HepG2 (cell line): Measurements from ENCODE around the gene HS3ST3A1. TPM values are rescaled to one million over a fixed set of nuclear protein-coding genes. Genes with fewer than 3 reads are reported as not detected.
A peak's percentile ranks its signal among the peaks of the same experiment; 100 is the strongest.

Experiments
- ATAC-seq: fragments of 200-7000 bp; cut with Tn5 transposase; 3 replicates; pipeline ENCODE4 v1.9.1; 2020; ENCODE audit warnings: mild to moderate bottlenecking, moderate library complexity
- BruUV-seq: library from RNA; stranded (reverse); fragments of 400-500 nt; replicated peaks from 2 replicates; lab custom pipeline; 2021; lab: Mats Ljungman, UMichigan
- CTCF ChIA-PET: fragments of 300-600 bp; formaldehyde crosslinking; extraction: SDS; loops from one replicate; lab custom pipeline; 2021; ENCODE audit warnings: low total read pairs, inconsistent platforms, low intra/inter-chr PET ratio; lab: Yijun Ruan, JAX
- POLR2A ChIA-PET: fragments of 350-600 bp; sonication (Branson Sonifier 250); formaldehyde crosslinking; loops from one replicate; lab custom pipeline; 2020; ENCODE audit warnings: antibody characterized with exemption, inconsistent platforms; lab: Yijun Ruan, JAX
- DNase-seq: peaks from one replicate; pipeline ENCODE4 v3.0.0-alpha.2; 2015; ENCODE audit warnings: low spot score
- FAIRE-seq: peaks from 3 replicates; lab custom pipeline; 2011; peaks lifted over from hg19 to GRCh38; lab: Jason Lieb, UNC
- H2AFZ ChIP-seq: one replicate; pipeline ENCODE4 v1.6.1; 2011; ENCODE audit warnings: low read length, inconsistent platforms
- H3K27ac ChIP-seq: fragments of 300-600 bp; 3 replicates; pipeline ENCODE4 v1.8.0; 2011; ENCODE audit warnings: mixed run types, mild to moderate bottlenecking, mixed read lengths, low read length, inconsistent platforms; ENCODE audit not compliant: insufficient read depth; ENCODE audit errors: extremely low read length
- H3K27me3 ChIP-seq, 2 experiments: fragments of 200-600 bp in 1 of 2; 2 replicates in 1 of 2; 3 replicates in 1 of 2; pipeline versions ENCODE4 v1.6.0 to v1.8.0; 2011; ENCODE audit warnings: low read length in 2 of 2, mild to moderate bottlenecking in 2 of 2, moderate library complexity in 2 of 2, inconsistent platforms in 1 of 2; ENCODE audit not compliant: insufficient read depth in 2 of 2, control insufficient read depth in 1 of 2
- H3K36me3 ChIP-seq, 2 experiments: fragments of 200-600 bp in 1 of 2; replicated peaks in 1 of 2; 2 replicates in 1 of 2; 3 replicates in 1 of 2; pipeline versions ENCODE4 v1.5.1 to v1.8.0; 2011; ENCODE audit warnings: low read length in 2 of 2, inconsistent platforms in 1 of 2; ENCODE audit not compliant: insufficient read depth in 2 of 2, control insufficient read depth in 1 of 2
- H3K4me1 ChIP-seq: 2 replicates; pipeline ENCODE4 v1.5.1; 2012; ENCODE audit warnings: low read length, inconsistent platforms; ENCODE audit not compliant: insufficient read depth
- H3K4me2 ChIP-seq: 2 replicates; pipeline ENCODE4 v1.6.0; 2011; ENCODE audit warnings: low read depth, low read length, inconsistent platforms
- H3K4me3 ChIP-seq, 3 experiments: fragments of 200-600 bp in 1 of 3; sonication (generic), shearing (Covaris generic) in 1 of 3; replicated peaks in 1 of 3; 2 replicates each; pipeline ENCODE4 v1.5.1; 2011 to 2016; ENCODE audit warnings: low read length in 3 of 3, inconsistent platforms in 2 of 3, low read depth in 2 of 3, mild to moderate bottlenecking in 2 of 3, control low read depth in 1 of 3, mixed read lengths in 1 of 3; ENCODE audit not compliant: insufficient read depth in 1 of 3
- H3K79me2 ChIP-seq: one replicate; pipeline ENCODE4 v1.6.1; 2011; ENCODE audit warnings: low read length, inconsistent platforms; ENCODE audit not compliant: insufficient read depth
- H3K9ac ChIP-seq: 2 replicates; pipeline ENCODE4 v1.6.0; 2011; ENCODE audit warnings: mild to moderate bottlenecking, low read depth, low read length, inconsistent platforms; ENCODE audit not compliant: insufficient read depth
- H3K9me3 ChIP-seq: 2 replicates; pipeline ENCODE4 v1.5.1; 2012; ENCODE audit warnings: mild to moderate bottlenecking, low read length
- H4K20me1 ChIP-seq: 2 replicates; pipeline ENCODE4 v1.6.0; 2011; ENCODE audit warnings: inconsistent platforms, mild to moderate bottlenecking, low read length, moderate library complexity; ENCODE audit not compliant: insufficient read depth
- AKAP8 ChIP-seq: sonication (generic); formaldehyde crosslinking; IDR thresholded peaks from 2 replicates; pipeline ENCODE4 v1.5.1; 2020; ENCODE audit warnings: mild to moderate bottlenecking, missing genetic modification reagents
- ATF2 ChIP-seq: sonication (generic); formaldehyde crosslinking; IDR thresholded peaks from 2 replicates; pipeline ENCODE4 v1.4.0; 2020; ENCODE audit warnings: missing genetic modification reagents
- ATF4 ChIP-seq, 2 experiments: fragments of 450-650 bp in 1 of 2; sonication (generic) in 1 of 2; formaldehyde crosslinking; IDR thresholded peaks; 2 replicates each; pipeline versions ENCODE4 v1.5.0 to v1.8.0; 2020 to 2022; ENCODE audit warnings: mild to moderate bottlenecking in 1 of 2, missing genetic modification reagents in 1 of 2
- CREBL2 ChIP-seq: sonication (generic); formaldehyde crosslinking; IDR thresholded peaks from 2 replicates; pipeline ENCODE4 v1.8.1; 2023; ENCODE audit warnings: missing genetic modification reagents, mild to moderate bottlenecking, borderline replicate concordance
- GATA4 ChIP-seq: sonication (generic); IDR thresholded peaks from 2 replicates; pipeline ENCODE4 v1.6.1; 2016; ENCODE audit warnings: antibody characterized with exemption, low read depth, borderline replicate concordance
- GRHL1 ChIP-seq: sonication (generic); formaldehyde crosslinking; conservative IDR thresholded peaks from 2 replicates; pipeline ENCODE4 v1.8.0; 2022; ENCODE audit warnings: missing genetic modification reagents
- IRF2 ChIP-seq: IDR thresholded peaks from 2 replicates; pipeline ENCODE4 v1.6.1; 2018; ENCODE audit warnings: missing genetic modification reagents, missing compliant biosample characterization
- KLF13 ChIP-seq: sonication (generic); formaldehyde crosslinking; IDR thresholded peaks from 2 replicates; pipeline ENCODE4 v1.4.0; 2020; ENCODE audit warnings: mild to moderate bottlenecking, missing genetic modification reagents
- SIX1 ChIP-seq: sonication (generic); formaldehyde crosslinking; IDR thresholded peaks from 2 replicates; pipeline ENCODE4 v1.4.0; 2020; ENCODE audit warnings: missing genetic modification reagents, borderline replicate concordance
- SRSF1 ChIP-seq: fragments of 200-400 bp; formaldehyde crosslinking; optimal IDR thresholded peaks from 2 replicates; pipeline ENCODE3; 2017; ENCODE audit warnings: mild to moderate bottlenecking, low read depth, low read length, moderate library complexity
- TBL1XR1 ChIP-seq: fragments of 150-350 bp; IDR thresholded peaks from 2 replicates; pipeline ENCODE4 v1.6.1; 2014; ENCODE audit warnings: borderline replicate concordance, low read length; ENCODE audit not compliant: partially characterized antibody
- ZNF260 ChIP-seq: sonication (generic); formaldehyde crosslinking; IDR thresholded peaks from 2 replicates; pipeline ENCODE4 v1.4.0; 2020; ENCODE audit warnings: missing genetic modification reagents, low read depth, mild to moderate bottlenecking, borderline replicate concordance
- ZNF280B ChIP-seq: sonication (generic); formaldehyde crosslinking; IDR thresholded peaks from 2 replicates; pipeline ENCODE4 v1.5.0; 2020; ENCODE audit warnings: missing genetic modification reagents, mild to moderate bottlenecking, borderline replicate concordance
- ZNF580 ChIP-seq: IDR thresholded peaks from 2 replicates; pipeline ENCODE4 v1.6.1; 2016; ENCODE audit warnings: low read depth, borderline replicate concordance
- ZNF691 ChIP-seq: sonication (generic); formaldehyde crosslinking; IDR thresholded peaks from 2 replicates; pipeline ENCODE4 v1.4.0; 2020; ENCODE audit warnings: missing genetic modification reagents, low read depth, mild to moderate bottlenecking, borderline replicate concordance
- WGBS: methylation state at CpG from one replicate; pipeline ENCODE4 v1.1.6; 2017; ENCODE audit warnings: low lambda C conversion rate; 5-methylcytosine and 5-hydroxymethylcytosine counted together
- in situ Hi-C: cut with HindIII; loops from 2 replicates; pipeline ENCODE4 v1.10.0; 2017; ENCODE audit warnings: low pct_unique_long_range_greater_than_20kb; ENCODE audit not compliant: extremely low pct_ligation_motif_present
- intact Hi-C: fragments of 100-400 bp; cut with micrococcal nuclease; formaldehyde crosslinking; loops from one replicate; pipeline ENCODE4 v1.10.0; 2022; ENCODE audit not compliant: unreplicated experiment
- polyA plus RNA-seq, 8 experiments: library from polyadenylated mRNA; depleted of rRNA in 3 of 8; stranded (reverse) in 7 of 8; unstranded in 1 of 8; fragments of >200 nt; fragmentation: Illumina TruSeq in 4 of 8; extraction: Trizol in 4 of 8; gene quantifications; 2 replicates each; pipeline versions ENCODE4 v1.2.1 to v1.2.3, GENCODE V29; 2011 to 2016; ENCODE audit warnings: low read depth in 4 of 8, missing spikeins in 1 of 8, mixed read lengths in 1 of 8; ENCODE audit not compliant: insufficient read depth in 1 of 8
- total RNA-seq, 5 experiments: library from RNA; depleted of rRNA; stranded (reverse); fragments of >200 nt; fragmentation: Illumina TruSeq; extraction: Trizol; gene quantifications; 2 replicates each; pipeline ENCODE4 v1.2.3, GENCODE V29; 2016; ENCODE audit warnings: low read depth in 1 of 5

HS3ST3A1 gene
- total and polyA plus RNA-seq, 2 of the 13 experiments (the other 11 are each of a cell fraction or from before 2014, with no cell fraction given), result 1.3 to 3.5 TPM

- Histone ChIP-seq H2AFZ (no peak overlapping the region), H3K27me3 (peaks cover 0 to 28% of the 10 kb centered on the region in 2 experiments; a peak in 4 of 5 replicates), H3K27ac (no peak overlapping the region), H3K9me3 (no peaks in the 10 kb centered on the region), H3K9ac (no peak overlapping the region), H3K4me2 (0 out of 2 replicates have a peak overlapping the region, but pooled peaks have one; percentile 5), H3K79me2 (no peaks in the 10 kb centered on the region), H3K4me3 (no peak overlapping the region), H3K4me1 (peaks cover 38% of the 10 kb centered on the region), H3K36me3 (no peaks in the 10 kb centered on the region), H4K20me1 (no peaks in the 10 kb centered on the region; the same call in 1 of the 2 replicates)
- intact Hi-C loops (loop anchor here (10.0 kb wide), 4 partner anchors 182 to 1218 kb away; no protein-coding TSS in a partner anchor), in situ Hi-C loops (loop anchor here (10.0 kb wide), 2 partner anchors 262 to 1328 kb away; no protein-coding TSS in a partner anchor)
- ATAC-seq (no peak), DNase-seq (no peak), FAIRE-seq (no peak)
- ChIA-PET CTCF (interaction anchor here (1.2 to 2.5 kb wide), 2 partner anchors 258 to 1330 kb away, joined by 3 to 14 read pairs; no protein-coding TSS in a partner anchor), POLR2A (no interaction called here)
- 44% methylated on average over 13 of the region's 13 CpGs for WGBS
- BruUV-seq, result no TSS peak
- TF ChIP-seq ZNF691 (CRISPR knock-in tag) (no peak), ZNF580 (CRISPR knock-in tag) (no peak), ZNF260 (no peak), GRHL1 (CRISPR knock-in tag) (no peak), SRSF1 (no peak), ATF4 (CRISPR knock-in tag; IDR thresholded peaks at IDR 0.05) (no peak), KLF13 (no peak), ATF2 (CRISPR knock-in tag) (no peak), TBL1XR1 (no peak), CREBL2 (CRISPR knock-in tag) (no peak), IRF2 (no peak), ZNF280B (CRISPR knock-in tag) (no peak), GATA4 (no peak), AKAP8 (CRISPR knock-in tag) (no peak), SIX1 (CRISPR knock-in tag) (no peak)
Observed at GRCh38 chr17:13596241-13596923, 5.3 kb downstream of the HS3ST3A1 start.
